HepG2 (cell line): Measurements from ENCODE around the gene MACROH2A1. TPM values are rescaled to one million over a fixed set of nuclear protein-coding genes. Genes with fewer than 3 reads are reported as not detected.

Experiments used
- BCL6 ChIP-seq: IDR thresholded peaks from 2 replicates; pipeline ENCODE4 v1.6.1; 2016; ENCODE audit warnings: missing genetic modification reagents, missing compliant biosample characterization
- CBX1 ChIP-seq: IDR thresholded peaks from one replicate; pipeline ENCODE4 v1.6.1; 2016; ENCODE audit warnings: antibody characterized with exemption, low read depth
- GABPA ChIP-seq, 2 experiments: IDR thresholded peaks; 2 replicates each; pipeline ENCODE4 v1.6.1; 2011 to 2016; ENCODE audit warnings: low read depth in 2 of 2, low read length in 1 of 2, missing biosample characterization in 1 of 2, missing genetic modification characterization in 1 of 2
- ISL2 ChIP-seq: sonication (generic); formaldehyde crosslinking; IDR thresholded peaks from 2 replicates; pipeline ENCODE4 v1.5.0; 2020; ENCODE audit warnings: missing genetic modification reagents
- KLF11 ChIP-seq: IDR thresholded peaks from 2 replicates; pipeline ENCODE4 v1.6.1; 2016; ENCODE audit warnings: missing compliant biosample characterization
- NBN ChIP-seq: fragments of 450-650 bp; conservative IDR thresholded peaks from 2 replicates; pipeline ENCODE4 v1.6.1; 2017
- NCOA2 ChIP-seq: sonication (generic); formaldehyde crosslinking; IDR thresholded peaks from 2 replicates; pipeline ENCODE4 v1.8.0; 2022; ENCODE audit warnings: inconsistent platforms
- RARA ChIP-seq: IDR thresholded peaks from 2 replicates; pipeline ENCODE4 v1.6.1; 2016; ENCODE audit warnings: missing genetic modification reagents, missing compliant biosample characterization
- ZEB1 ChIP-seq: IDR thresholded peaks from 2 replicates; pipeline ENCODE4 v1.6.1; 2012; ENCODE audit warnings: mild to moderate bottlenecking, low read depth, inconsistent platforms; ENCODE audit not compliant: insufficient replicate concordance
- ZFP37 ChIP-seq: sonication (generic); formaldehyde crosslinking; IDR thresholded peaks from 2 replicates; pipeline ENCODE4 v1.4.0; 2020; ENCODE audit warnings: missing genetic modification reagents, borderline replicate concordance
- ZMYM4 ChIP-seq: sonication (generic); formaldehyde crosslinking; IDR thresholded peaks from 2 replicates; pipeline ENCODE4 v1.8.1; 2023; ENCODE audit warnings: mild to moderate bottlenecking, missing genetic modification reagents
- ZNF484 ChIP-seq: sonication (generic); formaldehyde crosslinking; IDR thresholded peaks from 2 replicates; pipeline ENCODE4 v1.5.1; 2020; ENCODE audit warnings: mild to moderate bottlenecking, low read depth, missing genetic modification reagents, borderline replicate concordance
- ZNF510 ChIP-seq: sonication (generic); formaldehyde crosslinking; IDR thresholded peaks from 2 replicates; pipeline ENCODE4 v1.4.0; 2020; ENCODE audit warnings: low read depth, mild to moderate bottlenecking, missing genetic modification reagents
- ZNF792 ChIP-seq: IDR thresholded peaks from 2 replicates; pipeline ENCODE4 v1.6.1; 2016
- polyA plus RNA-seq, 8 experiments: library from polyadenylated mRNA; depleted of rRNA in 3 of 8; stranded (reverse) in 7 of 8; unstranded in 1 of 8; fragments of >200 nt; fragmentation: Illumina TruSeq in 4 of 8; extraction: Trizol in 4 of 8; gene quantifications; 2 replicates each; pipeline versions ENCODE4 v1.2.1 to v1.2.3, GENCODE V29; 2011 to 2016; ENCODE audit warnings: low read depth in 4 of 8, missing spikeins in 1 of 8, mixed read lengths in 1 of 8; ENCODE audit not compliant: insufficient read depth in 1 of 8
- total RNA-seq, 5 experiments: library from RNA; depleted of rRNA; stranded (reverse); fragments of >200 nt; fragmentation: Illumina TruSeq; extraction: Trizol; gene quantifications; 2 replicates each; pipeline ENCODE4 v1.2.3, GENCODE V29; 2016; ENCODE audit warnings: low read depth in 1 of 5
- TF ChIP-seq, protein P1 (sequence below): sonication (generic); formaldehyde crosslinking; IDR thresholded peaks from 2 replicates; pipeline ENCODE4 v1.9.0; 2022; ENCODE audit warnings: low read depth, missing genetic modification reagents
- TF ChIP-seq, protein P2 (sequence below): IDR thresholded peaks from 2 replicates; pipeline ENCODE4 v1.6.1; 2016; ENCODE audit warnings: low read depth, missing genetic modification reagents, missing compliant biosample characterization
- TF ChIP-seq, protein P3 (sequence below): sonication (generic); IDR thresholded peaks from 2 replicates; pipeline ENCODE4 v1.6.1; 2016; ENCODE audit warnings: low read depth, borderline replicate concordance
- TF ChIP-seq, protein P4 (sequence below): sonication (generic); formaldehyde crosslinking; IDR thresholded peaks from 2 replicates; pipeline ENCODE4 v1.4.0; 2020; ENCODE audit warnings: mild to moderate bottlenecking, missing genetic modification reagents
- TF ChIP-seq, protein P5 (sequence below): sonication (generic); formaldehyde crosslinking; IDR thresholded peaks from 2 replicates; pipeline ENCODE4 v1.4.0; 2020; ENCODE audit warnings: missing genetic modification reagents

Gene MACROH2A1
- total and polyA plus RNA-seq, 2 of the 13 experiments (the other 11 are each of a cell fraction or from before 2014, with no cell fraction given), result 69.1 to 158 TPM

DNA sequence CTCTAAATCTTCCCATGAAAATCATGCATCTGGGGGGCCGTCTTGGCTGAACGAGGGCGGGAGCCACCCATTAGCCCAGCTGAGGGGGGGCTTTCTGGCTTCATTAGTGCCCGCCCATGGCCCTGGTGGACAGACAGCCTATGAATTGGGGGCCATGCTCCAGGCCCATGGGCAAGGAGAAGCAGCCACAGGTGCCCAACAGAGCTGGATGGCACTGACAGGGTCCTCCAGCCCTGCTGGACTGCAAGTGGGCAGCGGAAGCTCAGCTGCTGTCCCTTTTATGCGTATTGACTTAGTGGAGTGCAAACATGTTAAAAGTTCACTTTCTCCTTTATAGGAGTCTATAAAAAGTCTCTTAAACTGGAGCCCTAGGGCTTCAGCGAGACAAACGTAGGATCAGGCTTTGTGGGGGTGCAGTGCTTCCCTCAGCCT is 75.3 kb downstream of the MACROH2A1 start (continued):
- TF ChIP-seq, protein P1, sequence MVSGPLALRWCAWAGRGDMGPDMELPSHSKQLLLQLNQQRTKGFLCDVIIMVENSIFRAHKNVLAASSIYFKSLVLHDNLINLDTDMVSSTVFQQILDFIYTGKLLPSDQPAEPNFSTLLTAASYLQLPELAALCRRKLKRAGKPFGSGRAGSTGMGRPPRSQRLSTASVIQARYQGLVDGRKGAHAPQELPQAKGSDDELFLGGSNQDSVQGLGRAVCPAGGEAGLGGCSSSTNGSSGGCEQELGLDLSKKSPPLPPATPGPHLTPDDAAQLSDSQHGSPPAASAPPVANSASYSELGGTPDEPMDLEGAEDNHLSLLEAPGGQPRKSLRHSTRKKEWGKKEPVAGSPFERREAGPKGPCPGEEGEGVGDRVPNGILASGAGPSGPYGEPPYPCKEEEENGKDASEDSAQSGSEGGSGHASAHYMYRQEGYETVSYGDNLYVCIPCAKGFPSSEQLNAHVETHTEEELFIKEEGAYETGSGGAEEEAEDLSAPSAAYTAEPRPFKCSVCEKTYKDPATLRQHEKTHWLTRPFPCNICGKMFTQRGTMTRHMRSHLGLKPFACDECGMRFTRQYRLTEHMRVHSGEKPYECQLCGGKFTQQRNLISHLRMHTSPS (CRISPR knock-in tag), result peak; percentile 93
- TF ChIP-seq ZNF792 (CRISPR knock-in tag) (0 out of 2 replicates have a peak, but pooled peaks have one; percentile 12), BCL6 (CRISPR knock-in tag) (no peak), CBX1 (no peak), ZNF510 (CRISPR knock-in tag) (no peak), ISL2 (CRISPR knock-in tag) (0 out of 2 replicates have a peak, but pooled peaks have one; percentile 36), RARA (peak; percentile 82), ZFP37 (no peak), ZMYM4 (CRISPR knock-in tag) (0 out of 2 replicates have a peak, but pooled peaks have one; percentile 28), GABPA (IDR thresholded peaks at IDR 0.05; ENCODE audit: low read depth, low read length) (no peak), GABPA (CRISPR knock-in tag; IDR thresholded peaks at IDR 0.05; ENCODE audit: low read depth) (no peak), ZEB1 (no peak), NBN (no peak), NCOA2 (CRISPR knock-in tag) (0 out of 2 replicates have a peak, but pooled peaks have one; percentile 13), ZNF484 (CRISPR knock-in tag) (no peak), KLF11 (no peak)
- TF ChIP-seq, protein P2, sequence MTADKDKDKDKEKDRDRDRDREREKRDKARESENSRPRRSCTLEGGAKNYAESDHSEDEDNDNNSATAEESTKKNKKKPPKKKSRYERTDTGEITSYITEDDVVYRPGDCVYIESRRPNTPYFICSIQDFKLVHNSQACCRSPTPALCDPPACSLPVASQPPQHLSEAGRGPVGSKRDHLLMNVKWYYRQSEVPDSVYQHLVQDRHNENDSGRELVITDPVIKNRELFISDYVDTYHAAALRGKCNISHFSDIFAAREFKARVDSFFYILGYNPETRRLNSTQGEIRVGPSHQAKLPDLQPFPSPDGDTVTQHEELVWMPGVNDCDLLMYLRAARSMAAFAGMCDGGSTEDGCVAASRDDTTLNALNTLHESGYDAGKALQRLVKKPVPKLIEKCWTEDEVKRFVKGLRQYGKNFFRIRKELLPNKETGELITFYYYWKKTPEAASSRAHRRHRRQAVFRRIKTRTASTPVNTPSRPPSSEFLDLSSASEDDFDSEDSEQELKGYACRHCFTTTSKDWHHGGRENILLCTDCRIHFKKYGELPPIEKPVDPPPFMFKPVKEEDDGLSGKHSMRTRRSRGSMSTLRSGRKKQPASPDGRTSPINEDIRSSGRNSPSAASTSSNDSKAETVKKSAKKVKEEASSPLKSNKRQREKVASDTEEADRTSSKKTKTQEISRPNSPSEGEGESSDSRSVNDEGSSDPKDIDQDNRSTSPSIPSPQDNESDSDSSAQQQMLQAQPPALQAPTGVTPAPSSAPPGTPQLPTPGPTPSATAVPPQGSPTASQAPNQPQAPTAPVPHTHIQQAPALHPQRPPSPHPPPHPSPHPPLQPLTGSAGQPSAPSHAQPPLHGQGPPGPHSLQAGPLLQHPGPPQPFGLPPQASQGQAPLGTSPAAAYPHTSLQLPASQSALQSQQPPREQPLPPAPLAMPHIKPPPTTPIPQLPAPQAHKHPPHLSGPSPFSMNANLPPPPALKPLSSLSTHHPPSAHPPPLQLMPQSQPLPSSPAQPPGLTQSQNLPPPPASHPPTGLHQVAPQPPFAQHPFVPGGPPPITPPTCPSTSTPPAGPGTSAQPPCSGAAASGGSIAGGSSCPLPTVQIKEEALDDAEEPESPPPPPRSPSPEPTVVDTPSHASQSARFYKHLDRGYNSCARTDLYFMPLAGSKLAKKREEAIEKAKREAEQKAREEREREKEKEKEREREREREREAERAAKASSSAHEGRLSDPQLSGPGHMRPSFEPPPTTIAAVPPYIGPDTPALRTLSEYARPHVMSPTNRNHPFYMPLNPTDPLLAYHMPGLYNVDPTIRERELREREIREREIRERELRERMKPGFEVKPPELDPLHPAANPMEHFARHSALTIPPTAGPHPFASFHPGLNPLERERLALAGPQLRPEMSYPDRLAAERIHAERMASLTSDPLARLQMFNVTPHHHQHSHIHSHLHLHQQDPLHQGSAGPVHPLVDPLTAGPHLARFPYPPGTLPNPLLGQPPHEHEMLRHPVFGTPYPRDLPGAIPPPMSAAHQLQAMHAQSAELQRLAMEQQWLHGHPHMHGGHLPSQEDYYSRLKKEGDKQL, result no peak
- TF ChIP-seq, protein P3, sequence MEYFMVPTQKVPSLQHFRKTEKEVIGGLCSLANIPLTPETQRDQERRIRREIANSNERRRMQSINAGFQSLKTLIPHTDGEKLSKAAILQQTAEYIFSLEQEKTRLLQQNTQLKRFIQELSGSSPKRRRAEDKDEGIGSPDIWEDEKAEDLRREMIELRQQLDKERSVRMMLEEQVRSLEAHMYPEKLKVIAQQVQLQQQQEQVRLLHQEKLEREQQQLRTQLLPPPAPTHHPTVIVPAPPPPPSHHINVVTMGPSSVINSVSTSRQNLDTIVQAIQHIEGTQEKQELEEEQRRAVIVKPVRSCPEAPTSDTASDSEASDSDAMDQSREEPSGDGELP, result peak; percentile 51; the same call in 1 of the 2 replicates
- TF ChIP-seq, protein P4, sequence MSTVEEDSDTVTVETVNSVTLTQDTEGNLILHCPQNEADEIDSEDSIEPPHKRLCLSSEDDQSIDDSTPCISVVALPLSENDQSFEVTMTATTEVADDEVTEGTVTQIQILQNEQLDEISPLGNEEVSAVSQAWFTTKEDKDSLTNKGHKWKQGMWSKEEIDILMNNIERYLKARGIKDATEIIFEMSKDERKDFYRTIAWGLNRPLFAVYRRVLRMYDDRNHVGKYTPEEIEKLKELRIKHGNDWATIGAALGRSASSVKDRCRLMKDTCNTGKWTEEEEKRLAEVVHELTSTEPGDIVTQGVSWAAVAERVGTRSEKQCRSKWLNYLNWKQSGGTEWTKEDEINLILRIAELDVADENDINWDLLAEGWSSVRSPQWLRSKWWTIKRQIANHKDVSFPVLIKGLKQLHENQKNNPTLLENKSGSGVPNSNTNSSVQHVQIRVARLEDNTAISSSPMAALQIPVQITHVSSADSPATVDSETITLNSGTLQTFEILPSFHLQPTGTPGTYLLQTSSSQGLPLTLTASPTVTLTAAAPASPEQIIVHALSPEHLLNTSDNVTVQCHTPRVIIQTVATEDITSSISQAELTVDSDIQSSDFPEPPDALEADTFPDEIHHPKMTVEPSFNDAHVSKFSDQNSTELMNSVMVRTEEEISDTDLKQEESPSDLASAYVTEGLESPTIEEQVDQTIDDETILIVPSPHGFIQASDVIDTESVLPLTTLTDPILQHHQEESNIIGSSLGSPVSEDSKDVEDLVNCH (CRISPR knock-in tag), result no peak
- TF ChIP-seq, protein P5, sequence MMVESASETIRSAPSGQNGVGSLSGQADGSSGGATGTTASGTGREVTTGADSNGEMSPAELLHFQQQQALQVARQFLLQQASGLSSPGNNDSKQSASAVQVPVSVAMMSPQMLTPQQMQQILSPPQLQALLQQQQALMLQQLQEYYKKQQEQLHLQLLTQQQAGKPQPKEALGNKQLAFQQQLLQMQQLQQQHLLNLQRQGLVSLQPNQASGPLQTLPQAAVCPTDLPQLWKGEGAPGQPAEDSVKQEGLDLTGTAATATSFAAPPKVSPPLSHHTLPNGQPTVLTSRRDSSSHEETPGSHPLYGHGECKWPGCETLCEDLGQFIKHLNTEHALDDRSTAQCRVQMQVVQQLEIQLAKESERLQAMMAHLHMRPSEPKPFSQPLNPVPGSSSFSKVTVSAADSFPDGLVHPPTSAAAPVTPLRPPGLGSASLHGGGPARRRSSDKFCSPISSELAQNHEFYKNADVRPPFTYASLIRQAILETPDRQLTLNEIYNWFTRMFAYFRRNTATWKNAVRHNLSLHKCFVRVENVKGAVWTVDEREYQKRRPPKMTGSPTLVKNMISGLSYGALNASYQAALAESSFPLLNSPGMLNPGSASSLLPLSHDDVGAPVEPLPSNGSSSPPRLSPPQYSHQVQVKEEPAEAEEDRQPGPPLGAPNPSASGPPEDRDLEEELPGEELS (CRISPR knock-in tag), result 0 out of 2 replicates have a peak, but pooled peaks have one; percentile 16
